Activated CD8-positive, alpha-beta memory T cell treated with anti-CD3 and anti-CD28 coated beads, Interleukin-2, amount 50 U/mL, for 24 hours (primary cell): ENCODE results near the gene FAM217A.
A peak's percentile ranks its signal among the peaks of the same experiment; 100 is the strongest.

ENCODE experiments used
- DNase-seq: peaks from one replicate; pipeline ENCODE4 v3.0.0-alpha.2; 2020; ENCODE audit errors: extremely low read depth

FAM217A gene

DNA sequence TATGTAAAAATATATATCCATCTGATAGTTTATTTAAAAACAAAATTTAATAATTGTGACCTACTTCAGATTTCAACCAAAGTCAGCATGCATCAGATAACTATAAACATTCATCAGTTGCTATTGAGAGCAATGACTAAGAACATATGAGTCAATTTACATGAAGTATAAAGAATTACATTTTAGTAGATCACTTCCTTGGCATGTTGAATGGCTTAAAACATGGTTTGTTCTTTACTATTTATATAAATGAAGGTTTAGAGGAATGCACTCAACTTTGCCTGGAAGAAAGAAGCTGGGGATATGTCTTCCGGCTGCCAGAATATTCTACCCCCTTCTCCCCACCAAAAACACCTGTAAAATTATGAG lies 6.4 kb upstream of the FAM217A start:
- no peak for DNase-seq

DNA sequence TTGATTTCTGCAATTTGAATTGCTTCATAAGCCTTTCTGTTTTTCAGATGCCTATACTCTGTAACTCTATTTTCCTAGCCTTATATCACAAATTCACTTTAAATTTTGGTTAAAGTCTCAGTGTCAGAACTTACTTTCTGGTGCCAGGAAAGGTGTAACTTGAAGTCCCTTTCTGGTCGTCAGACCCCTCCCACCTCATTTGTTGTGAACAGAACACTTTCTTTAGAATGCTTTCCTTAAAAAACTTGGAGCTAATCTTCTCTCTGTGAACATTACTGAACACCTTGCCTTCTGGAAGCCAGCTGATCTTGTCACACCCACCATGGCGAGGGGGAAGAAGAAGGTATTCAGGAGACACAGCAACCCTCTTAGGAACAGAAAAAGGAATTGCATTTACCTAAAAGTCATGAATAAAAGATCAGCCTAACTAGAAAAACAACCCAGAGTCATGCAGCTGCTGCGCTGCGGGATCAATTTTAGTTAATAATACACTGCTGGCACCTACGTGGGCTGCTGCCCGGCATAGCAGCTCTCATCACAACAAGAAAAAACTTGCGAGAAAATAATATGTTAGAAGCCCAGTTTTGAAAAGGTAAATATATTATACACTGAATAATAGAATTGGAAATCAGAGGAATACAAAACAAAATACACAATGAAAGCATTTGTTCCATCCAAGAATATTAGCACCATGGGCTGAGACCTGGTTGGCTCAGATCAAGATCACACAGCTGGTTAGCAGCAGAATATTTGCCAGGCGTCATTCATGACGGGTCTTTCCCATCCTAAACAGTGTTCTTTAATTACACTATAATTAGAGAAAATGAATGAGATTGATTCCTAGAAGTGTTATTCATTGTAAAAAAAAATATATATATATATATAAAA lies 5.8 kb upstream of the FAM217A start:
- no peak for DNase-seq

DNA sequence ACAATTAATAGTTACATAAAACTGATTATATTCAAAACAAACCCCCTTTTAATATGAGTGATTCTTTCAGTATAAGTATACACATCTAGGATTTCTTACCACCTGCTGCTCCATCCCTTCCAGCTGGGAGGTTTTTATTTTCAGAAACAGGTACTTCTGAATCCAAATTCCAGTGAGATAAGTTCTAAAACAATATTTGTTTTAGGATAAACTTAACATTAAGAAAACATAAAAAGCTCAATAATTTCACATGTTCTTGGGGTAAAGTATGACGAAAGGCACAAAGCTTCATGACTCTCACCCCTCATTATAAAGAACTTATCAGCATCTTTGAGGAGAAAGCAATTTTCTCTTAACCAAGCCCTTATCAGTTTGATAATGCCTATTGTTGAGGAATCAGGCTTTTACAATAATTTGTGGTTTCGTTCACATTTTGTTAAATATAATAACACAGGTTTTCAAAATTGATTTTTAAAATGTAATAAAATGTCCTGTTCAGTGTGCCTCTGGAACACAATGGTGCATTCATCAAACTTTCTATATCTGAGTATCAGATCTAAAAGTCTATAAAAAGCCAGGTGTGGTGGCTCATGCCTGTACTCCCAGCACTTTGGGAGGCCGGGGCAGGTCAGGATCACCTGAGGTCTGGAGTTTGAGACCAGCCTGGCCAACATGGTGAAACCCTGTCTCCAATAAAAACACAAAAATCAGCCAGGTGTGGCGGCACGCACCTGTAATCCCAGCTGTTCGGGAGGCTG lies 4.3 kb downstream of the FAM217A start:
- no peak for DNase-seq

DNA sequence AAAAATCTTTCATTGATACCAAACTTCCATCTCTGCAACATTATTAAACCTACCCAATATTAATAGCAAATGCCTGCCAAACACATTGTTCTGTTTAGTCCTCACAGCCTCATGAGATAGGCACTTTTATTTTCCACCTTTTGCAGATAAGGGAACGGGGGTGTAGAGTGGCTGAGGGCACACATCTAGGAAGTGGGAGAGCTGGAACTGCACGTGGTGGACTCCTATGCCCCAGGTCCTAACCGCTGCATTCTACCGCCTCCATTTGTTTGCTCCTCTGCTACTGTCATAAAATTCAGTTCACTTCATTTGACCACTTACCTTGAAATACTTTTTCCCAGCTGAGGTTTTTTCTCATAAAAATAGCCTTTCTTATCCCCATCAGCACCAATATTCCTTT lies 7.6 kb downstream of the FAM217A start:
- no peak for DNase-seq

DNA sequence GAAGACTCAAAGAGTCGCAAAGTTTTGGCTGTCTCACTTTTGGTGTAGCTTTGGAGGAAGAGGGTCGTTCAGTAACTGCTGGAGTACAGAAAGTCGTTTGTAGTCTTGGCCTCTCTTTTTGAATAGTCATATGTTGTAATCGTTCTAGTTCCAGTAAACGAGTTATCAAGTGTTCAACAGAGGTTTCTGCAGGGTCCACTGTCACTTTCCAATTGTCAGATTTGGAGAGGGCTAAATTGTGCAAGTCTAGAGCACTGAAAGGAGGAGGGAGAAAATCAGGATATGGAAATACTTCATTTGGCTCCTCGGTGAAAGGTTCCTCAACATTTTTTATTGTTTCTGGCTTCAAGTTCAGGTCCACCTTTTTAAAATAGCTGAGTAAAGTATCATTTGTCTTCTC lies 9.7 kb downstream of the FAM217A start:
- DNase-seq = no peak

DNA sequence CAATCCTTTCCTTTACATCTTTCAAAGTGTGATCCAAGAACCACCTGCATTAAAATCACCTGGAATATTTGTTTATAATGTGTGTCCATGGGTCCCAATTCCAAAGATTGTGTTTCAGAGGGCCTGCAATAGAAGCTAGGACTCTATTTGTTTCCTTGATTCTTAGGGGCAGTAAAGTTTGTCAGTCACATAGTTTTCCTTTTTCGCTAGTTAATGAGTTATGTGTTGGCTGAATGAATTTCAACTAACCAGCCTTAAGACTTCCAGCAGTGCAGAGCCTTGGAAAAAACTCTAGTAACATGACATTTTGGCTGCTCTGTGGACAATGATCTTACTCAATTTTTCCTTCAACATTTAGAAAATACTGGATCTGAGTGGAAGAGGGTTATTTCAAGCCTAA lies 11.3 kb downstream of the FAM217A start:
- DNase-seq = no peak

DNA sequence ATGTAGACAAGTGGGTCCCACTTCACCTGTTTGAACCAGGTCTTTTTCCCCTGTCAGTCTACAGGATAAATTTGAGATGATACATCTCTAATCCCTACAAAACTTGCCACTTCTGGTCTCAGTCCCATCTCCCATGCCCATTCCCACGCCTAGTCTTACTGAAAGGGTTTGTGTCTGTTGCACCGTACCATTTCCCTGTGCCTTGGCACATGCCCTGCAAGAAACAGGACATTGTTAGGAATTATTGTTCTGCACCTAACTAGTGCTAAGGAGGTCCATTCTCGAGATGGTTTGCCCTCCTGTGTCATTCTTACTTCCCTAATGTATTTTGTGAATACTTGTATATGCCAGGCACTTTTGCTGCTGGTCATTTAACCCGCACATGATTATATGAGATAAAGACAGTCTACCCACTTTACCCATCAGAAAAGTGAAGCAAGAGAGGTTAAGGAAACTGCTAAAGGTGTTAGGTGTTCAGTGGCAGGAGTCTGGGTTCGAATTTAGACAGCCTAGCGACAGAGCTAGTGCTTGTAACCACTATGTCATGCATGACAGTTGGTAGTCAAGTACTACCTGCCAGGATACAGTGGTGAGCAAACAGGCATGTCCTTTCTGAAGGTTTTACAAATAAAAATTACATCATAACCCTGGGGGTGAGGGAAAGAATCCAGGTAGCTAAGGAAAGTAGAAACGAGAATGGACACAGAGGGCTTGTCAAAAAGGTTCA lies 12.7 kb downstream of the FAM217A start:
- no peak for DNase-seq

DNA sequence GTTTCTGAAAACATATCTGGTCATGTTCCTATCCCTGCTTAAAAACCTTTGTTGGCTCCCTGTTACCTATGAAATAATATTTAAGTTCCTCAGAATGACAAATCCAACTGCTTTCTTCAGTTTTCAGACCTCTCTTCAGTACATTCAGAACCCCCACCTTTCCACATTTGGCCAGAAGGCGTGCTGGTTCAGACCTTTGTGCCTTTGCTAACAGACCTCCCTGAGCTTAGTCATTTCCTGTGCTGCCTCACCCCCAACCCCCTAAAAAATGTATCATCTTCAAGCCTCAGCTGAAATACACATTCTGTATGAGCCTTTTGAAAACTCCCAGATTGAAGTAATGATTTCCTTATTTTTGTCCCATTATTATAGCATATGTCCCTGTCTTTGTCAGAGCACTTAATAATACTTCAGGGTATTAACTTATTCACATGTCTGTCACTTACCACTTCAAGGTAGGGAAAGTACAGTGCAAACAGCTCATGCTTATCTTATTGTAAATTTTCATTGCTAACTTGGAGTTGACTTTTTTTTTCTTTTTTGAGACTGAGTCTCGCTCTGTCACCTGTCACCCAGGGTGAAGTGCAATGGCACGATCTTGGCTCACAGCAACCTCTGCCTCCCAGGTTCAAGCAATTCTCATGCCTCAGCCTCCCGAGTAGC lies 19.7 kb downstream of the FAM217A start:
- DNase-seq = peak; percentile 47

DNA sequence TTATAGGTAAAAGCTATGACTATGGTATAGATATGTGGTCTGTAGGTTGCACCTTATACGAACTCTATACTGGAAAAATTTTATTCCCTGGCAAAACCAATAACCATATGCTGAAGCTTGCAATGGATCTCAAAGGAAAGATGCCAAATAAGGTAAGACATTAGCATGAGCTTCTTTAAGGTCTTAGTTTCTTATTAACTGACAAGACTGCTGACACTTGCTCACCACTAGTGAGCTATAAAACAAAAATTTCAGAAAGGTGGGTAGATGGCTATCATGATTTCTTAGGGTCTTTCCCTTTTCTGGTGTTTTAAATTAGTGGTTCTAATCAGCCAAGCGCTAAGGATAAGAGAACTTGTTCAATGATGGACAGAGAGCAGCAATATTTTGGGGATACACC lies 21.9 kb downstream of the FAM217A start:
- DNase-seq = no peak

DNA sequence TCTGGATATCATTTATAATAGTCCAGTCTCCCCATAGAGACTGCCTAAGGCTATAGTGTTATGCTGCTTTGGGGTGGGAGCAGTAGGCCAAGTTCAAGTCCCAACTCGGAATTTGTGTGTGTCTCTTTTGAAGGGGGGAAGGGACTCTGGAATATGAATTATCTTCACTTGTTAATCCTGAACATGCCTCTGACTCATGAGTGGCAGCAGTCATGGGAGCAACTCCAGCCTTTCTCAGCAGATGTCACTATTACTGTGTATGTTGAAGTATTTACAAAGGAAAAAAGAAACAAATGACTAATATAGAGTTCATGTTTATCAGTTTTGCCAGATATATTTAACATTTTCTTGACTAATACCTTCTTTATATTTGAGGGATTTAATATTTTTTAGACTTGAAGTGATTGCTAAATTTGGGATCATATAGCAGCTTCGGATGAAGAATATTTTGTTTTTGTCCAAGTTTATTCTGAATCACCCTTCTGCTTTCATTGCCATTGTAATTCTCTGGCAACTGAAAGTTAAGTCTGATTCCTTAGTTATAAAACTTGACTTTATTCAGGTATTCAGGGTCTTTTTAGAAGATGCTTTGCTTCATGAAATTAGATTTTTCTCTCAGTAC lies 23.4 kb downstream of the FAM217A start:
- no peak for DNase-seq

DNA sequence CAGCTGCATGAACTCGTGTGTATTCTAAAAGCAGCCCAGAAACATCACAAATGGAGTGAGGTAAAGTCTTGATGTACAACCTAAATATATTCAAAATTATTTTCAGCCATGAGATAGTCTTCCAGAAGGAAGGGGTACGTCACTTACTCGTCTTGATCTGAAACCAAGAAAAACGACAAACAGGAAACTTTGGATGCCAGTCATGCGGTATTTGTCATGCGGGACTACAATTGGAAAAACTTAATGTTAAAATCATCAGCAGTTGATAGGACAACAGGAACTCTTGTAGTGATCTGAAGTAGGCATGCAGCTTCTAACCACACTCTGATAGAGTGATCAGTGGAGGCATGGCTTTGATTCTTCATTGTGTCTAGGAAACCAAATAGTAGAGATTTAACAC lies 29.7 kb downstream of the FAM217A start:
- no peak for DNase-seq

DNA sequence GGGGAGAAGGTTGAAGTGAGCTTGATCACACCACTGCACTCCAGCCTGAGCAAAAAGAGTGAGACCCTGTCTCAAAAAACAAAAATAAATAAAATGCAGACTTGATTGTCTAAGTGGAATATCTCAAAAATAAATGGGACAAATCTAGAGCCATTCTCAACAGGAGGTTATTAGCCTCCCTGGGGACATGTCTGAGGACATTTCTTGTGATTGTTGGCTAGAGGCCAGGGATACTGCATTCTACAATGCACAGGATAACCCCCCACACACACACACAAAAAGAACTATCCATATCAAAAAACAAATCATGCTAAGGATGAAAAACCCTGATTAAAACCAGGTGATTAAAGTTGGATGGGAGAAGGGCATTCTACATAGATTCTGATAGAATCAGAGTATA lies 37.5 kb downstream of the FAM217A start:
- DNase-seq = no peak

DNA sequence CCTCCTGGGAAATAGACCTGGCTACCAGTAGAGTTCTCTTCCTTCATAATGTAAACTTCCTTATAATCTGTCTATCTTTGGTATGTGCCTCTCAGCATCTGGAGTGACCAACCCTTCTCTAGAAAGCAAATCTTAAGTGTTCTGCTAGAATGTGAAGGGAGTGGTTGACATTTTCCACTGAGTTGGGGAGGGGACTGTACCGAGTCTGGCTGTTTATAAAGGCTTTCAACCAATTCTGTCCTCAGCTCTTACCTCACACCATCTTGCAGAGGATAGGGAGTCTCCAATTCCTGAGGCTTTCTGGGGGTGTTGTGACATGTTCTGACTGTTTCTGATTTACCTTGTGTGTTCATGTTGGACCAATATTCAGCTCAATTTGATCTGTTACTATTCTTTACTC lies 39.6 kb downstream of the FAM217A start:
- DNase-seq = no peak

DNA sequence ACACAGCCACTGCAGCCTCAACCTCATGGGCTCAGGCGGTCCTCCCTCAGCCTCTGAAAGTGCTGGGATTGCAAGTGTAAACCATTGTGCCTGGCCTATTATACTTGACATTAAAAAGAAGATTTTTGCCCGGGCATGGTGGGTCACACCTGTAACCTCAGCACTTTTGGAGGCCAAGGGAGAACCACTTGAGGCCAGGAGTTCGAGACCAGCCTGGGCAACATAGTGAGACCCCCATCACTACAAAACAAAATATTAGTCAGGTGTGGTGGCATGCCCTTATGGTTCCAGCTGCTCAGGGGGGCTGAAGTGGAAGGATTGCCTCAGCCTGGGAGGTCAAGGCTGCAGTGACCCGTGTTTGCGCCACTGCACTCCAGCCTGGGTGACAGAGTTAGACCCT lies 42.4 kb downstream of the FAM217A start:
- DNase-seq = no peak

DNA sequence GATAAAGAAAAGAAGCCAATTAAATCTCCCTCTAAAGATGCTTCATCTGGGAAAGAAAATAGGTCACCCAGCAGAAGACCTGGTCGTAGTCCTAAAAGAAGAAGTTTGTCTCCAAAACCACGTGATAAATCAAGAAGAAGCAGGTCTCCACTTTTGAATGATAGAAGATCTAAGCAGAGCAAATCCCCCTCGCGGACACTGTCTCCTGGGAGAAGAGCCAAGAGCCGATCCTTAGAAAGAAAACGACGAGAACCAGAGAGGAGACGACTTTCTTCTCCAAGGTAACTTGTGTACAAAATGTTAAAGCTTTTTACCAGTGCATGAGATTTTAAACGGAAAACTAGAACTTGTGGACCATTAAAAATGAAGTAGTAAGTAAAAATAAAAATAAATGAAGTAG lies 46.5 kb downstream of the FAM217A start:
- DNase-seq = no peak

DNA sequence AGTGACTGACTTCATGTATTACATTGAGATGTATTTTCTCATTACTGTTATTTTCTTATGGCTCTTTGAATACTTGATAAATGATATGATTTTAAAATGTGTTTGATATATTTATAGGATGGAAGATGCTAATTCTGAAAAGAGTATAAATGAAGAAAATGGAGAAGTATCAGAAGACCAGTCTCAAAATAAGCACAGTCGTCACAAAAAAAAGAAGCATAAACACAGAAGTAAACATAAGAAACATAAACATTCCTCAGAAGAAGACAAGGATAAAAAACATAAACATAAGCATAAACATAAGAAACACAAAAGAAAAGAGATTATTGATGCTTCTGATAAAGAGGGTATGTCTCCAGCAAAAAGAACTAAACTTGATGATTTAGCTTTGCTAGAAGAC lies 47.5 kb downstream of the FAM217A start:
- DNase-seq = no peak

DNA sequence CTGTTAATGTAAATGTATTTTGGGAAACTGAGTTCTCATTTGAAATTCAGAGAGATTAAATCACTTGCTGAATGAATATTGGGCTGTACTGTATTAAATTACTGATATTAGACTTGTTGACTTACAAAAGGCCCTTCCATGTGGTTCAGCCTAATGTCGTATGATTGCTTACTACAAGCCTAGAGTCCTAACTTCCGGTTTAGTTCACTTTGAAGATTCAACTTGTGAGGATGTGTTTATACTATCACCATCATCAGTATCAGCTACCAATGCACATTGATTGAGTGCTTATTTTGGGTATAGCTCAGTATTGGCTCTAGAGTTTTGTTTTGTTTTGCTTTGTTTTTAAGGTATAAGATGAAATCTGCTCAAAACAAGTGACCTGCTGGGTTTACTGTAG lies 48.3 kb downstream of the FAM217A start:
- DNase-seq = no peak

DNA sequence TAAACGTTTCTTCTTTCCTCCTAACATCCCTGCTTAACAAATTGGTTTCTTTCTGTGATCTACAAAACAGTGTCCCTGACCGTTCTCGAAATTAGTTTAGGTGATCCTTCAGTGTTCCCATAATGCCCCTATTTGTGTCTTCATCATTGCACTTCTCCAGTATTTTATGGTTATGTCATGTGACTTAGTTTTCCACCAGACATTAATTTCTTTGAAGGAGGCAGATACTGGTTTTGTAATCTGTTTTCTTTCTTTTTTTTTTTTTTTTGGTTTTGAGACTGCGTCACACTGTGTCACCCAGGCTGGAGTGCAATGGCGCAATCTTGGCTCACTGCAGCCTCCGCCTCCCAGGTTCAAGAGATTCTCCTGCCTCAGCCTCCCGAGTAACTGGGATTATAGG lies 49.2 kb downstream of the FAM217A start:
- DNase-seq = no peak

DNA sequence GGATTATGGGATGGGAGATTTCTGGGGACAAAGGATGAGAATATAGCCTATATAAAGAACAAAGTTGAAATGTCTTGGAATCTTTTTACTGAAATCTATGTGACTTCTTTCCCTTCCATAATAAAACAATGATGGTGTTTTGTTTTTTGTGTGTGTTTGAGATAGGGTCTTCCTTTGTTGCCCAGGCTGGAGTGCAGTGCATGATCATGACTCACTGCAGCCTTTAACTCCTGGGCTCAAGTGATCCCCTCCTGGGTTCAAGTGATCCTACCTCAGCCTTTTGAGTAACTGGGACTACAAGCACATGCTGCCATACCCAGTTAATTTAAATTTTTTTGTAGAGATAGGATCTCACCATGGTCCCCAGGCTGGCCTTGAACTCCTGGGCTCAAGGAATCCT lies 50.9 kb downstream of the FAM217A start:
- DNase-seq = no peak

DNA sequence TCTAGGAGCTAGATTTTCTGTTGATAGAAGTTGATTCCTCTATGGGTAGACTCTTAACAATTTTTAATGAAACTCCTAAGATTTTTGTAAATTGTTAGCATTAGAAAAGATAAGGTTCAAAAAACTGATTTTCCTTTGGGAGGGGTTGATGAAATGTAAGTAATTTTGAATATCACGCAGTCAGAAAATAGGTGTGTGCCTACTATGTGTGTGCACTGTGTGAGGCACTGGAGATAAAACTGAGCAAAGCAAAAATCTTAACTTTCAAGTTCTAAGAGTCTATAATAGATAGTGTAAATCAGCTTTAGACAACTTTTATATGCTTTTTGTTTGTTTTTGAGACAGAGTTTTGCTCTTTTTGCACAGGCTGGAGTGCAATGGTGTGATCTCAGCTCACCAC lies 53.3 kb downstream of the FAM217A start:
- DNase-seq = no peak

DNA sequence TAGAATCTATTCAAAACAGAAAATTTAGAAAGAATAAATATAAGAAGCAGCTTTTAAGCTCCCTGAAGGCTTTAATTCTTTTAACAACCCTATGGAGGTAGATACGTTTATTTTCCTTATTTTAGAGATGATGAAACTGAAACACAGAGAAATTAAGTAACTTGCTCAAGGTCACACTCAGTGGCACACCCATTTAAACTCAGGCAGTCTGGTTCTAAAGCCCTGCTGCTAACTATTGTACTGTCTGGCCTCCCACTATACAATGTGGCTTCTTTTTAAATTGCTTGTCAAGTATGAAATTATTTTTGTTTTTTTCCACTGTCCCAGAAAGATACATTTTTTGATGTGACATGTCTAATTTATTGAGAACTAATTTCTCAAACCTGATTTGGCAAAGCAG lies 55.7 kb downstream of the FAM217A start:
- DNase-seq = no peak
